ENCODE measurements around the gene GALK1. TPM values are rescaled to one million over a fixed set of nuclear protein-coding genes. Genes with fewer than 3 reads are reported as not detected.
A peak's percentile ranks its signal among the peaks of the same experiment; 100 is the strongest.

The GALK1 gene
- total and polyA plus RNA-seq, 2 of the 13 experiments (the other 11 are each of a cell fraction or from before 2014, with no cell fraction given) = 59.9 to 93.6 TPM

DNA sequence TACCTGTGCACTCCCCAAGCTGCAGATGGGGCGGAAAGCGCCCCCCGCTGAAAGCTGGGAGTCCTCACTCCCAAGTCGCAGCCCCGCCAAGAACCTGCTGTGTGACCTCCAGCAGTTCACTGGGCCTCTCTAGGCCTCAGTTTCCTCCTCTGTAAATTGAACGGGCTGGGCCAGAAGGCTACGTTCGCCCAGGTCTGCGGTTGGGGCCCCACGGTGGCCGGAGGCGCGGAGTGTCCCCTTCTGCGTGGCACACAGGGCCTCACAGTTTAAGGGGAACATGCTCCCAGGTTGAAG lies 628 bp downstream of the GALK1 start (continued):
- TF ChIP-seq PHB2 (IDR thresholded peaks at IDR 0.05; ENCODE audit: partially characterized antibody) (no peak), MTF1 (CRISPR knock-in tag; IDR thresholded peaks at IDR 0.05) (no peak), HDAC2 (CRISPR knock-in tag; IDR thresholded peaks at IDR 0.05) (peak; percentile 10; the same call in 1 of the 2 replicates), DDIT3 (CRISPR knock-in tag; IDR thresholded peaks at IDR 0.05) (no peak), KDM6A (CRISPR knock-in tag; IDR thresholded peaks at IDR 0.05; ENCODE audit: low read depth) (no peak), NFYB (CRISPR knock-in tag; IDR thresholded peaks at IDR 0.05) (no peak), ZNF317 (CRISPR knock-in tag; IDR thresholded peaks at IDR 0.05) (peak; percentile 84), TCF7 (IDR thresholded peaks at IDR 0.05; ENCODE audit: low read depth) (no peak), ZNF781 (CRISPR knock-in tag; IDR thresholded peaks at IDR 0.05; ENCODE audit: borderline replicate concordance, not compliant biosample characterization) (no peak), HMGA1 (CRISPR knock-in tag; conservative IDR thresholded peaks at IDR 0.05) (no peak), RNF2 (conservative IDR thresholded peaks at IDR 0.05; ENCODE audit: low read depth) (no peak)
- TF ChIP-seq, protein P1, sequence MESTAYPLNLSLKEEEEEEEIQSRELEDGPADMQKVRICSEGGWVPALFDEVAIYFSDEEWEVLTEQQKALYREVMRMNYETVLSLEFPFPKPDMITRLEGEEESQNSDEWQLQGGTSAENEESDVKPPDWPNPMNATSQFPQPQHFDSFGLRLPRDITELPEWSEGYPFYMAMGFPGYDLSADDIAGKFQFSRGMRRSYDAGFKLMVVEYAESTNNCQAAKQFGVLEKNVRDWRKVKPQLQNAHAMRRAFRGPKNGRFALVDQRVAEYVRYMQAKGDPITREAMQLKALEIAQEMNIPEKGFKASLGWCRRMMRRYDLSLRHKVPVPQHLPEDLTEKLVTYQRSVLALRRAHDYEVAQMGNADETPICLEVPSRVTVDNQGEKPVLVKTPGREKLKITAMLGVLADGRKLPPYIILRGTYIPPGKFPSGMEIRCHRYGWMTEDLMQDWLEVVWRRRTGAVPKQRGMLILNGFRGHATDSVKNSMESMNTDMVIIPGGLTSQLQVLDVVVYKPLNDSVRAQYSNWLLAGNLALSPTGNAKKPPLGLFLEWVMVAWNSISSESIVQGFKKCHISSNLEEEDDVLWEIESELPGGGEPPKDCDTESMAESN (CRISPR knock-in tag; conservative IDR thresholded peaks at IDR 0.05) = peak; percentile 30; the same call in 1 of the 2 replicates
- TF ChIP-seq, protein P2, sequence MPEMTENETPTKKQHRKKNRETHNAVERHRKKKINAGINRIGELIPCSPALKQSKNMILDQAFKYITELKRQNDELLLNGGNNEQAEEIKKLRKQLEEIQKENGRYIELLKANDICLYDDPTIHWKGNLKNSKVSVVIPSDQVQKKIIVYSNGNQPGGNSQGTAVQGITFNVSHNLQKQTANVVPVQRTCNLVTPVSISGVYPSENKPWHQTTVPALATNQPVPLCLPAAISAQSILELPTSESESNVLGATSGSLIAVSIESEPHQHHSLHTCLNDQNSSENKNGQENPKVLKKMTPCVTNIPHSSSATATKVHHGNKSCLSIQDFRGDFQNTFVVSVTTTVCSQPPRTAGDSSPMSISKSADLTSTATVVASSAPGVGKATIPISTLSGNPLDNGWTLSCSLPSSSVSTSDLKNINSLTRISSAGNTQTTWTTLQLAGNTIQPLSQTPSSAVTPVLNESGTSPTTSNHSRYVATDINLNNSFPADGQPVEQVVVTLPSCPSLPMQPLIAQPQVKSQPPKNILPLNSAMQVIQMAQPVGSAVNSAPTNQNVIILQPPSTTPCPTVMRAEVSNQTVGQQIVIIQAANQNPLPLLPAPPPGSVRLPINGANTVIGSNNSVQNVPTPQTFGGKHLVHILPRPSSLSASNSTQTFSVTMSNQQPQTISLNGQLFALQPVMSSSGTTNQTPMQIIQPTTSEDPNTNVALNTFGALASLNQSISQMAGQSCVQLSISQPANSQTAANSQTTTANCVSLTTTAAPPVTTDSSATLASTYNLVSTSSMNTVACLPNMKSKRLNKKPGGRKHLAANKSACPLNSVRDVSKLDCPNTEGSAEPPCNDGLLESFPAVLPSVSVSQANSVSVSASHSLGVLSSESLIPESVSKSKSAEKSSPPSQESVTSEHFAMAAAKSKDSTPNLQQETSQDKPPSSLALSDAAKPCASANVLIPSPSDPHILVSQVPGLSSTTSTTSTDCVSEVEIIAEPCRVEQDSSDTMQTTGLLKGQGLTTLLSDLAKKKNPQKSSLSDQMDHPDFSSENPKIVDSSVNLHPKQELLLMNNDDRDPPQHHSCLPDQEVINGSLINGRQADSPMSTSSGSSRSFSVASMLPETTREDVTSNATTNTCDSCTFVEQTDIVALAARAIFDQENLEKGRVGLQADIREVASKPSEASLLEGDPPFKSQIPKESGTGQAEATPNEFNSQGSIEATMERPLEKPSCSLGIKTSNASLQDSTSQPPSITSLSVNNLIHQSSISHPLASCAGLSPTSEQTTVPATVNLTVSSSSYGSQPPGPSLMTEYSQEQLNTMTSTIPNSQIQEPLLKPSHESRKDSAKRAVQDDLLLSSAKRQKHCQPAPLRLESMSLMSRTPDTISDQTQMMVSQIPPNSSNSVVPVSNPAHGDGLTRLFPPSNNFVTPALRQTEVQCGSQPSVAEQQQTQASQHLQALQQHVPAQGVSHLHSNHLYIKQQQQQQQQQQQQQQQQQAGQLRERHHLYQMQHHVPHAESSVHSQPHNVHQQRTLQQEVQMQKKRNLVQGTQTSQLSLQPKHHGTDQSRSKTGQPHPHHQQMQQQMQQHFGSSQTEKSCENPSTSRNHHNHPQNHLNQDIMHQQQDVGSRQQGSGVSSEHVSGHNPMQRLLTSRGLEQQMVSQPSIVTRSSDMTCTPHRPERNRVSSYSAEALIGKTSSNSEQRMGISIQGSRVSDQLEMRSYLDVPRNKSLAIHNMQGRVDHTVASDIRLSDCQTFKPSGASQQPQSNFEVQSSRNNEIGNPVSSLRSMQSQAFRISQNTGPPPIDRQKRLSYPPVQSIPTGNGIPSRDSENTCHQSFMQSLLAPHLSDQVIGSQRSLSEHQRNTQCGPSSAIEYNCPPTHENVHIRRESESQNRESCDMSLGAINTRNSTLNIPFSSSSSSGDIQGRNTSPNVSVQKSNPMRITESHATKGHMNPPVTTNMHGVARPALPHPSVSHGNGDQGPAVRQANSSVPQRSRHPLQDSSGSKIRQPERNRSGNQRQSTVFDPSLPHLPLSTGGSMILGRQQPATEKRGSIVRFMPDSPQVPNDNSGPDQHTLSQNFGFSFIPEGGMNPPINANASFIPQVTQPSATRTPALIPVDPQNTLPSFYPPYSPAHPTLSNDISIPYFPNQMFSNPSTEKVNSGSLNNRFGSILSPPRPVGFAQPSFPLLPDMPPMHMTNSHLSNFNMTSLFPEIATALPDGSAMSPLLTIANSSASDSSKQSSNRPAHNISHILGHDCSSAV (CRISPR knock-in tag; IDR thresholded peaks at IDR 0.05; ENCODE audit: borderline replicate concordance) = no peak
- TF ChIP-seq, protein P3, sequence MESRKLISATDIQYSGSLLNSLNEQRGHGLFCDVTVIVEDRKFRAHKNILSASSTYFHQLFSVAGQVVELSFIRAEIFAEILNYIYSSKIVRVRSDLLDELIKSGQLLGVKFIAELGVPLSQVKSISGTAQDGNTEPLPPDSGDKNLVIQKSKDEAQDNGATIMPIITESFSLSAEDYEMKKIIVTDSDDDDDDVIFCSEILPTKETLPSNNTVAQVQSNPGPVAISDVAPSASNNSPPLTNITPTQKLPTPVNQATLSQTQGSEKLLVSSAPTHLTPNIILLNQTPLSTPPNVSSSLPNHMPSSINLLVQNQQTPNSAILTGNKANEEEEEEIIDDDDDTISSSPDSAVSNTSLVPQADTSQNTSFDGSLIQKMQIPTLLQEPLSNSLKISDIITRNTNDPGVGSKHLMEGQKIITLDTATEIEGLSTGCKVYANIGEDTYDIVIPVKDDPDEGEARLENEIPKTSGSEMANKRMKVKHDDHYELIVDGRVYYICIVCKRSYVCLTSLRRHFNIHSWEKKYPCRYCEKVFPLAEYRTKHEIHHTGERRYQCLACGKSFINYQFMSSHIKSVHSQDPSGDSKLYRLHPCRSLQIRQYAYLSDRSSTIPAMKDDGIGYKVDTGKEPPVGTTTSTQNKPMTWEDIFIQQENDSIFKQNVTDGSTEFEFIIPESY (CRISPR knock-in tag; IDR thresholded peaks at IDR 0.05) = no peak
- TF ChIP-seq, protein P4, sequence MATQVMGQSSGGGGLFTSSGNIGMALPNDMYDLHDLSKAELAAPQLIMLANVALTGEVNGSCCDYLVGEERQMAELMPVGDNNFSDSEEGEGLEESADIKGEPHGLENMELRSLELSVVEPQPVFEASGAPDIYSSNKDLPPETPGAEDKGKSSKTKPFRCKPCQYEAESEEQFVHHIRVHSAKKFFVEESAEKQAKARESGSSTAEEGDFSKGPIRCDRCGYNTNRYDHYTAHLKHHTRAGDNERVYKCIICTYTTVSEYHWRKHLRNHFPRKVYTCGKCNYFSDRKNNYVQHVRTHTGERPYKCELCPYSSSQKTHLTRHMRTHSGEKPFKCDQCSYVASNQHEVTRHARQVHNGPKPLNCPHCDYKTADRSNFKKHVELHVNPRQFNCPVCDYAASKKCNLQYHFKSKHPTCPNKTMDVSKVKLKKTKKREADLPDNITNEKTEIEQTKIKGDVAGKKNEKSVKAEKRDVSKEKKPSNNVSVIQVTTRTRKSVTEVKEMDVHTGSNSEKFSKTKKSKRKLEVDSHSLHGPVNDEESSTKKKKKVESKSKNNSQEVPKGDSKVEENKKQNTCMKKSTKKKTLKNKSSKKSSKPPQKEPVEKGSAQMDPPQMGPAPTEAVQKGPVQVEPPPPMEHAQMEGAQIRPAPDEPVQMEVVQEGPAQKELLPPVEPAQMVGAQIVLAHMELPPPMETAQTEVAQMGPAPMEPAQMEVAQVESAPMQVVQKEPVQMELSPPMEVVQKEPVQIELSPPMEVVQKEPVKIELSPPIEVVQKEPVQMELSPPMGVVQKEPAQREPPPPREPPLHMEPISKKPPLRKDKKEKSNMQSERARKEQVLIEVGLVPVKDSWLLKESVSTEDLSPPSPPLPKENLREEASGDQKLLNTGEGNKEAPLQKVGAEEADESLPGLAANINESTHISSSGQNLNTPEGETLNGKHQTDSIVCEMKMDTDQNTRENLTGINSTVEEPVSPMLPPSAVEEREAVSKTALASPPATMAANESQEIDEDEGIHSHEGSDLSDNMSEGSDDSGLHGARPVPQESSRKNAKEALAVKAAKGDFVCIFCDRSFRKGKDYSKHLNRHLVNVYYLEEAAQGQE (IDR thresholded peaks at IDR 0.05; ENCODE audit: borderline replicate concordance in 1 of 2, low read depth in 1 of 2, low read length in 2 of 2) = no peak

All from HepG2 (cell line).